Hepatocyte (in vitro differentiated cells): ENCODE data around the gene ZNF423. TPM values are rescaled to one million over a fixed set of nuclear protein-coding genes. Genes with fewer than 3 reads are reported as not detected.

Source experiments
- DNase-seq: peaks from one replicate; pipeline ENCODE4 v3.0.0-alpha.2; 2016; ENCODE audit warnings: low spot score
- H2AFZ ChIP-seq: fragments of 200-600 bp; sonication (generic); 2 replicates; pipeline ENCODE4 v1.6.0; 2016; ENCODE audit warnings: antibody characterized with exemption, mild to moderate bottlenecking
- H3K27ac ChIP-seq: fragments of 200-600 bp; sonication (generic); 2 replicates; pipeline ENCODE4 v1.5.1; 2016; ENCODE audit warnings: mild to moderate bottlenecking
- H3K27me3 ChIP-seq: fragments of 200-600 bp; sonication (generic); 2 replicates; pipeline ENCODE4 v1.6.1; 2016
- H3K36me3 ChIP-seq: fragments of 200-600 bp; sonication (generic); replicated peaks from 2 replicates; pipeline ENCODE4 v1.5.1; 2016; ENCODE audit warnings: low read depth; ENCODE audit not compliant: insufficient read depth
- H3K4me1 ChIP-seq: fragments of 200-600 bp; sonication (generic); 2 replicates; pipeline ENCODE4 v1.5.1; 2016; ENCODE audit warnings: mild to moderate bottlenecking, moderate library complexity; ENCODE audit not compliant: insufficient read depth
- H3K4me2 ChIP-seq: fragments of 200-600 bp; sonication (generic); 2 replicates; pipeline ENCODE4 v1.6.0; 2016
- H3K4me3 ChIP-seq: fragments of 200-600 bp; sonication (generic); 2 replicates; pipeline ENCODE4 v1.5.1; 2016; ENCODE audit warnings: mild to moderate bottlenecking
- H3K79me2 ChIP-seq: fragments of 200-600 bp; sonication (generic); 2 replicates; pipeline ENCODE4 v1.6.0; 2017; ENCODE audit warnings: mild to moderate bottlenecking
- H3K9me2 ChIP-seq: fragments of 200-600 bp; sonication (generic); replicated peaks from 2 replicates; pipeline ENCODE4 v1.6.0; 2017; ENCODE audit warnings: mild to moderate bottlenecking; ENCODE audit not compliant: insufficient read depth
- H3K9me3 ChIP-seq: fragments of 200-600 bp; sonication (generic); 2 replicates; pipeline ENCODE4 v1.5.1; 2016; ENCODE audit warnings: low read depth, mild to moderate bottlenecking
- H4K20me1 ChIP-seq: fragments of 200-600 bp; sonication (generic); 2 replicates; pipeline ENCODE4 v1.6.0; 2016; ENCODE audit warnings: mild to moderate bottlenecking; ENCODE audit not compliant: insufficient read depth, poor library complexity, severe bottlenecking
- EZH2 ChIP-seq: fragments of 200-600 bp; sonication (generic); IDR thresholded peaks from 2 replicates; pipeline ENCODE4 v1.6.1; 2016; ENCODE audit warnings: antibody characterized with exemption, mild to moderate bottlenecking, borderline replicate concordance
- EZH2phosphoT487 ChIP-seq: fragments of 200-600 bp; sonication (generic); IDR thresholded peaks from one replicate; pipeline ENCODE4 v1.6.1; 2018; ENCODE audit warnings: antibody characterized with exemption, mild to moderate bottlenecking, low read depth, moderate library complexity; ENCODE audit not compliant: unreplicated experiment, severe bottlenecking
- WGBS: methylation state at CpG from one replicate; pipeline ENCODE4 v1.1.6; 2016; ENCODE audit warnings: low lambda C conversion rate; ENCODE audit errors: missing lambda C conversion rate; 5-methylcytosine and 5-hydroxymethylcytosine counted together
- polyA plus RNA-seq: library from polyadenylated mRNA; unstranded; fragments of >200 nt; fragmentation: Nextera tagmentation; extraction: Ambion mirVana; gene quantifications from 2 replicates; pipeline ENCODE4 v1.2.1, GENCODE V29; 2016
- total RNA-seq: library from RNA; depleted of rRNA; stranded (reverse); fragments of >200 nt; gene quantifications from 2 replicates; pipeline ENCODE4 v1.2.3, GENCODE V29; 2014
- TF ChIP-seq, protein P1 (sequence below): fragments of 200-600 bp; sonication (generic); IDR thresholded peaks from 2 replicates; pipeline ENCODE4 v1.5.1; 2016; ENCODE audit warnings: antibody characterized with exemption, mild to moderate bottlenecking; ENCODE audit not compliant: poor library complexity

The ZNF423 gene
- total and polyA plus RNA-seq, 2 experiments from 2014 or later, result 9.6 to 11.8 TPM

DNA sequence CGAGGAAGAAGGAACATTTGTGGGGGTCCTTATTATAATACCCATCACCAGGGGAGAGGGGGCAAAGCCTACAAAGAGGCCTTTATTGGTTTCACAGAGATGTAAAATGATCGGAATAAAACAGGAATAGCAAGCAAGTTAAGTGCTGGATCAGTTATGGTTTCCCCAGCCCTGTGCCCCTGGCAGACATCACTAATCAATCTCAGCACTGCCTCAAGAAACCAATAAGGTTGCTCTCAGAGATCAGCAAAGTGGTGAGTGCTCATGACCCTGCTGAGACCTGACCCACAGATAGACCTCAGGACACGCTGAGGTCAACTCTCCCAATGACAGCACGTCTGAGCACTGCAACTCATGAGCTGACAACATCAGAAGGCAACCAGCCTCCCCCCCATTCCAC lies 66.3 kb downstream of the ZNF423 start:
- H3K27ac ChIP-seq, result peak overlapping the region; percentile 86
- H4K20me1 ChIP-seq, result no peaks in the 10 kb centered on the region
- no peaks in the 10 kb centered on the region for H3K9me3 ChIP-seq
- no peaks in the 10 kb centered on the region for H3K27me3 ChIP-seq
- no peak for TF ChIP-seq EZH2phosphoT487
- no peak for TF ChIP-seq EZH2
- TF ChIP-seq, protein P1, sequence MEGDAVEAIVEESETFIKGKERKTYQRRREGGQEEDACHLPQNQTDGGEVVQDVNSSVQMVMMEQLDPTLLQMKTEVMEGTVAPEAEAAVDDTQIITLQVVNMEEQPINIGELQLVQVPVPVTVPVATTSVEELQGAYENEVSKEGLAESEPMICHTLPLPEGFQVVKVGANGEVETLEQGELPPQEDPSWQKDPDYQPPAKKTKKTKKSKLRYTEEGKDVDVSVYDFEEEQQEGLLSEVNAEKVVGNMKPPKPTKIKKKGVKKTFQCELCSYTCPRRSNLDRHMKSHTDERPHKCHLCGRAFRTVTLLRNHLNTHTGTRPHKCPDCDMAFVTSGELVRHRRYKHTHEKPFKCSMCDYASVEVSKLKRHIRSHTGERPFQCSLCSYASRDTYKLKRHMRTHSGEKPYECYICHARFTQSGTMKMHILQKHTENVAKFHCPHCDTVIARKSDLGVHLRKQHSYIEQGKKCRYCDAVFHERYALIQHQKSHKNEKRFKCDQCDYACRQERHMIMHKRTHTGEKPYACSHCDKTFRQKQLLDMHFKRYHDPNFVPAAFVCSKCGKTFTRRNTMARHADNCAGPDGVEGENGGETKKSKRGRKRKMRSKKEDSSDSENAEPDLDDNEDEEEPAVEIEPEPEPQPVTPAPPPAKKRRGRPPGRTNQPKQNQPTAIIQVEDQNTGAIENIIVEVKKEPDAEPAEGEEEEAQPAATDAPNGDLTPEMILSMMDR, result no peak
- no peaks in the 10 kb centered on the region for H3K79me2 ChIP-seq
- no peak for DNase-seq
- H3K9me2 ChIP-seq, result no peaks in the 10 kb centered on the region
- no peaks in the 10 kb centered on the region for H3K36me3 ChIP-seq
- H3K4me2 ChIP-seq, result peak overlapping the region; percentile 49
- no peak overlapping the region for H3K4me3 ChIP-seq
- WGBS, result 84% methylated on average over 4 of the region's 4 CpGs
- H2AFZ ChIP-seq, result no peak overlapping the region
- H3K4me1 ChIP-seq, result peaks cover 28% of the 10 kb centered on the region

DNA sequence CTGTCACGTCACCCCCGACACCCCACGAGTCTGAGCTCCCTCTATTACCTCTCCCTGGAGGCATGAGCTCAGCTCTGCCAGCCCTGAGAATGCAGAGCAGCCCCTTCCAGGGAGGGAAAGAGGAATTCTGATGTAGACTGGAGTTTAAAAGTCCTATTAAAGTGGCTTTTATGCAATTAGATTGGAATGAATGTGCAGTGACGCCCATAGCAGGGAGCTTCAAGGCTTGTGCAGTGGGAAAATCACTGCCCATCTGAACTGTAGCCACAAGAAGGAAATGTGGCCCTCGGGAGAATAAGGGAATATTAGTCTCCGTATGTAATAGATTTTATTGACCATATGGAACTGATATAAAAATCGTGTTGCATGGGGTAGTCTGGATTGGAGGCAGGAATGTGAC lies 66.9 kb downstream of the ZNF423 start:
- Histone ChIP-seq H4K20me1 (no peaks in the 10 kb centered on the region), H3K79me2 (no peaks in the 10 kb centered on the region), H3K9me2 (no peaks in the 10 kb centered on the region), H3K4me3 (no peak overlapping the region), H3K4me2 (peak overlapping the region; percentile 49), H3K4me1 (peaks cover 28% of the 10 kb centered on the region), H3K36me3 (no peaks in the 10 kb centered on the region), H2AFZ (no peak overlapping the region), H3K27ac (peak overlapping the region; percentile 86), H3K9me3 (no peaks in the 10 kb centered on the region), H3K27me3 (no peaks in the 10 kb centered on the region)
- 55% methylated on average over 7 of the region's 7 CpGs for WGBS
- TF ChIP-seq EZH2, result no peak
- TF ChIP-seq EZH2phosphoT487, result no peak
- TF ChIP-seq, protein P1, result no peak
- DNase-seq, result peak; percentile 29

DNA sequence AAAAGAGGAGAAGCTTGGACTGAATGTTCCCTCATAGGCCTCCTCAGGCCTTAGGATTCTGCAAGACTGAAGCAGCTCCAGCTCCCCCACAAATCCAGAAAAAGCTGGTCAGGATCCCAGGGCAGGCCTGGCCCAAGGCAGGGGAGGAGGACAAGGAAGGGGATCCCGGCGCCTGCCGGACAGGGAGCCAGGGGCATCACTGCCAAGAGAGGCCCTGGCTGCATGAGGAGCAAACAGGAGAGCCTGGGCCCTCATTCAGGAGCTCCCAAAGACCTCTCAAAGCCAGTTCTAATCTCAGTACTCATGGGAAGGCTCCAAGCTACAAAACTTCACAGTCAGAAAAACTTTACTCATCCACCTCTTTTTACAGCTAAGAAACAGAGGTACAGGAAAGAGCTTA lies 67.3 kb downstream of the ZNF423 start:
- WGBS, result 65% methylated on average over 3 of the region's 3 CpGs
- Histone ChIP-seq H3K4me1 (peaks cover 28% of the 10 kb centered on the region), H3K9me3 (no peaks in the 10 kb centered on the region), H3K4me3 (no peak overlapping the region), H3K9me2 (no peaks in the 10 kb centered on the region), H3K27ac (peak overlapping the region; percentile 86), H3K27me3 (no peaks in the 10 kb centered on the region), H3K36me3 (no peaks in the 10 kb centered on the region), H2AFZ (no peak overlapping the region), H3K79me2 (no peaks in the 10 kb centered on the region), H4K20me1 (no peaks in the 10 kb centered on the region), H3K4me2 (peak overlapping the region; percentile 49)
- TF ChIP-seq, protein P1, result no peak
- TF ChIP-seq EZH2phosphoT487, result no peak
- no peak for TF ChIP-seq EZH2
- DNase-seq, result no peak
